Adrenal gland (tissue), 12 donors: Measurements from ENCODE around the gene NDUFS3. TPM values are rescaled to one million over a fixed set of nuclear protein-coding genes. Genes with fewer than 3 reads are reported as not detected.

Source experiments
- DNase-seq, 7 donors: peaks; one replicate each; pipeline ENCODE4 v3.0.0-alpha.2; 2019 to 2020
- H3K27ac ChIP-seq, 5 donors: fragments of 200-600 bp; sonication (generic) in 4 of 5; 1 replicate in 3 of 5; 2 replicates in 2 of 5; pipeline versions ENCODE4 v1.5.1 to v1.8.0; 2016 to 2020; ENCODE audit warnings: mild to moderate bottlenecking in 1 of 5
- H3K27me3 ChIP-seq: fragments of 200-600 bp; 2 replicates; pipeline ENCODE4 v1.8.0; 2021
- H3K36me3 ChIP-seq, 2 donors: fragments of 200-600 bp; replicated peaks in 1 of 2; 1 replicate in 1 of 2; 2 replicates in 1 of 2; pipeline versions ENCODE4 v1.5.1 to v1.8.0; 2018 to 2022
- H3K4me1 ChIP-seq, 2 donors: fragments of 200-600 bp; replicated peaks in 1 of 2; 1 replicate in 1 of 2; 2 replicates in 1 of 2; pipeline versions ENCODE4 v1.5.1 to v1.8.0; 2018 to 2021
- H3K4me3 ChIP-seq, 4 donors: fragments of 200-600 bp; sonication (generic) in 3 of 4; one replicate each; pipeline ENCODE4 v1.5.1; 2016 to 2018
- H3K9me3 ChIP-seq, 3 donors: fragments of 200-600 bp; sonication (generic) in 1 of 3; replicated peaks in 1 of 3; 1 replicate in 2 of 3; 2 replicates in 1 of 3; pipeline versions ENCODE4 v1.5.1 to v1.8.0; 2016 to 2021
- CTCF ChIP-seq, 6 experiments: fragments of 450-650 bp in 4 of 6; fragments of 200-600 bp in 2 of 6; sonication (generic) in 1 of 6; IDR thresholded peaks; 1 replicate in 5 of 6; 2 replicates in 1 of 6; pipeline versions ENCODE4 v1.5.1 to v1.8.0; 2016 to 2021; ENCODE audit warnings: antibody characterized with exemption in 6 of 6, mild to moderate bottlenecking in 2 of 6, moderate library complexity in 1 of 6
- POLR2A ChIP-seq, 2 donors: fragments of 450-650 bp; IDR thresholded peaks; one replicate each; pipeline ENCODE4 v1.6.1; 2017; ENCODE audit warnings: antibody characterized with exemption in 2 of 2, mild to moderate bottlenecking in 2 of 2, moderate library complexity in 1 of 2
- WGBS, 4 donors: extraction: QIAGEN DNeasy Blood & Tissue Kit in 2 of 4; methylation state at CpG; one replicate each; pipeline versions ENCODE4 v1.1.5 to v1.1.7; 2013 to 2017; 5-methylcytosine and 5-hydroxymethylcytosine counted together
- intact Hi-C, 2 donors: fragments of 100-400 bp; cut with DNase I; formaldehyde crosslinking; loops; one replicate each; pipeline versions ENCODE4 v1.14.1 to v1.15.0; 2022 to 2023
- polyA plus RNA-seq, 3 donors: library from polyadenylated mRNA; stranded (reverse); fragments of 200-250 nt in 2 of 3; fragments of 350-450 nt in 1 of 3; fragmentation: Illumina TruSeq in 1 of 3; extraction: RNeasy Lipid Tissue Mini Kit (QIAGEN cat#74804) in 1 of 3; gene quantifications; one replicate each; pipeline ENCODE4 v1.2.3, GENCODE V29; 2013 to 2014
- total RNA-seq, 9 donors: library from RNA; depleted of rRNA in 4 of 9; stranded (reverse); fragments of >200 nt in 4 of 9; fragments of 120-200 nt in 1 of 9; fragmentation: NEBNext Ultra II Directional in 1 of 9; extraction: Animal tissue kit (Norgen Biotek cat#: 25700) in 1 of 9; gene quantifications; one replicate each; pipeline versions ENCODE4 v1.1.0 to v1.2.4, GENCODE V29; 2013 to 2023
- donor health status: healthy with polysubstance abuse.
- donor health status: Bipolar disorder and iron deficiency.
- donor health status: DM: yes; HTN: yes; CAD: no.
- donor health status: DM: no; HTN: no; CAD: no.
- donor health status: DM: no; HTN: no; CAD: no.
- donor health status: DM: yes; HTN: yes; CAD: no.

Gene NDUFS3
- total and polyA plus RNA-seq, 12 donors: 95.8 to 385 (median 139) TPM

GRCh38 chr11:47611348-47611794 is 32.5 kb downstream of the NDUFS3 start:
- TF ChIP-seq CTCF (IDR thresholded peaks at IDR 0.05): no peak
- no peak for TF ChIP-seq POLR2A (IDR thresholded peaks at IDR 0.05)
- WGBS, 4 donors: 62 to 83% (median 69%) methylated on average over 6 of the region's 6 CpGs
- intact Hi-C loops: no loop called here
- Histone ChIP-seq H3K27ac (no peak overlapping the region), H3K27me3 (no peaks in the 10 kb centered on the region), H3K36me3 (no peaks in the 10 kb centered on the region), H3K4me3 (no peak overlapping the region), H3K9me3 (no peaks in the 10 kb centered on the region), H3K4me1 (peaks cover 0 to 3% of the 10 kb centered on the region in 2 donors)
- DNase-seq: no peak

- Histone ChIP-seq H3K9me3 (no peaks in the 10 kb centered on the region), H3K4me3 (no peak overlapping the region), H3K27me3 (no peaks in the 10 kb centered on the region), H3K4me1 (peaks cover 0 to 10% of the 10 kb centered on the region in 2 donors), H3K36me3 (peaks cover 0 to 17% of the 10 kb centered on the region in 2 donors), H3K27ac (no peak overlapping the region)
- no peak for DNase-seq
- intact Hi-C loops: no loop called here
- TF ChIP-seq POLR2A (IDR thresholded peaks at IDR 0.05): no peak
- TF ChIP-seq CTCF (IDR thresholded peaks at IDR 0.05): no peak
Observed at GRCh38 chr11:47615249-47615648, 36.4 kb downstream of the NDUFS3 start.

- Histone ChIP-seq H3K36me3 (peaks cover 0 to 33% of the 10 kb centered on the region in 2 donors), H3K4me3 (no peak overlapping the region), H3K27ac (peak overlapping the region in 4 of 5 donors; percentile 13 to 30 (median 24)), H3K27me3 (no peaks in the 10 kb centered on the region), H3K4me1 (peaks cover 0 to 10% of the 10 kb centered on the region in 2 donors), H3K9me3 (no peaks in the 10 kb centered on the region)
- DNase-seq: peak; percentile 71 to 85 (median 78)
- WGBS, 4 donors: 78 to 86% (median 84%) methylated on average over 10 of the region's 10 CpGs
- intact Hi-C loops: no loop called here
- TF ChIP-seq CTCF (IDR thresholded peaks at IDR 0.05): peak; percentile 53 to 93 (median 78)
- no peak for TF ChIP-seq POLR2A (IDR thresholded peaks at IDR 0.05)
Observed at GRCh38 chr11:47616726-47617416, 38.0 kb downstream of the NDUFS3 start.

GRCh38 chr11:47617417-47617809 is 38.5 kb downstream of the NDUFS3 start:
- peak overlapping the region; percentile 13 to 31 (median 30) for H3K27ac ChIP-seq
- intact Hi-C loops: no loop called here
- H3K36me3 ChIP-seq: peaks cover 0 to 38% of the 10 kb centered on the region in 2 donors

More at GRCh38 chr11:47617417-47617809, 38.5 kb downstream of the NDUFS3 start:
- no peak for TF ChIP-seq POLR2A (IDR thresholded peaks at IDR 0.05)
- TF ChIP-seq CTCF (IDR thresholded peaks at IDR 0.05): no peak
- Histone ChIP-seq H3K4me3 (no peak overlapping the region), H3K4me1 (peaks cover 0 to 10% of the 10 kb centered on the region in 2 donors), H3K27me3 (no peaks in the 10 kb centered on the region), H3K9me3 (no peaks in the 10 kb centered on the region)
- WGBS, 4 donors: 30 to 42% (median 36%) methylated on average over 3 of the region's 3 CpGs
- peak in 1 of 7 donors; percentile 34 for DNase-seq
